Activated CD8-positive, alpha-beta memory T cell treated with anti-CD3 and anti-CD28 coated beads, Interleukin-2, amount 50 U/mL, for 48 hours (primary cell): ENCODE measurements around the gene PDAP1.
A peak's percentile ranks its signal among the peaks of the same experiment; 100 is the strongest.
"Not testable (repeated sequence)": the region's sequence is repeated elsewhere in the genome, so short reads cannot be mapped to it uniquely, and the experiment has no call there.

Experiments
- DNase-seq: peaks from one replicate; pipeline ENCODE4 v3.0.0-alpha.2; 2020

Gene PDAP1

DNA sequence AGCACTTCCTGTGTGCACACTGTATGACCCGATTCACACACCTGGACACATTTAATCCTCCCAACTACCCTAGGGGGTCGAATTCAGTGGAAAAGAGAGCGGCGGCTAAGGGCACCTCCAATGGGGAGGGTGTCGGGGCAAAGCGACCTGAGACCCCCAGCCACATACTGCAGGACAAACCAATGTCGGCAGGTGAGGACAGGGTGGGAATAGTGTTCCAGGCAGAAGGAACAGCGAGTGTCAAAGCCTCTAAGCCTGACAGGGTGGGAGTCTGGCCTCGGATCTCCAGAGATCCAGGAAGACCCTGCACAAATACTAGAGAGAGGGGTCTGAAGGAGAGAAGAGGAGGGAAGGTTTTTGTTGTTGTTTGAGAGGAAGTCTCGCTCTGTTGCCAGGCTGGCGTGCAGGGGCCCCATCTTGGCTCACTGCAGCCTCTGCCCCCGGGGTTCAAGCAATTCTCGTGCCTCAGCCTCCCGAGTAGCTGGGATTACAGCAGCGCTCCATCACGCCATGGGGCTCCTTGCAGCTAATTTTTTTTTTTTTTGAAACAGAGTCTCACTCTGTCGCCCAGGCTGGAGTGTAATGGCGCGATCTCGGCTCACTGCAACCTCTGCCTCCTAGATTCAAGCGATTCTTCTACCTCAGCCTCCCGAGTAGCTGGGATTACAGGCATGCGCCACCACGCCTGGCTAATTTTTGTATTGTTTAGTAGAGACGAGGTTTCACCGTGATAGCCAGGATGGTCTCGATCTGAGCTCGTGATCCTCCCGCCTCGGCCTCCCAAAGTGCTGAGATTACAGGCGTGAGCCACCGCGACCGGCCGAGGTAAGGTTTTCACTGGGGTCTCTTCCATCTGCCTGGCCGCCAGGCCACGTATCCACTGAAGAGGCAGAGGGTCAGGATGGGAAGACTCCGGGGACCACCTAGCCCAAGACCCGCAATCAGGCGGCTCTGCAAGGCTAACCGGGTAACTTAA, 35.0 kb downstream of the PDAP1 start:
- DNase-seq: no peak

DNA sequence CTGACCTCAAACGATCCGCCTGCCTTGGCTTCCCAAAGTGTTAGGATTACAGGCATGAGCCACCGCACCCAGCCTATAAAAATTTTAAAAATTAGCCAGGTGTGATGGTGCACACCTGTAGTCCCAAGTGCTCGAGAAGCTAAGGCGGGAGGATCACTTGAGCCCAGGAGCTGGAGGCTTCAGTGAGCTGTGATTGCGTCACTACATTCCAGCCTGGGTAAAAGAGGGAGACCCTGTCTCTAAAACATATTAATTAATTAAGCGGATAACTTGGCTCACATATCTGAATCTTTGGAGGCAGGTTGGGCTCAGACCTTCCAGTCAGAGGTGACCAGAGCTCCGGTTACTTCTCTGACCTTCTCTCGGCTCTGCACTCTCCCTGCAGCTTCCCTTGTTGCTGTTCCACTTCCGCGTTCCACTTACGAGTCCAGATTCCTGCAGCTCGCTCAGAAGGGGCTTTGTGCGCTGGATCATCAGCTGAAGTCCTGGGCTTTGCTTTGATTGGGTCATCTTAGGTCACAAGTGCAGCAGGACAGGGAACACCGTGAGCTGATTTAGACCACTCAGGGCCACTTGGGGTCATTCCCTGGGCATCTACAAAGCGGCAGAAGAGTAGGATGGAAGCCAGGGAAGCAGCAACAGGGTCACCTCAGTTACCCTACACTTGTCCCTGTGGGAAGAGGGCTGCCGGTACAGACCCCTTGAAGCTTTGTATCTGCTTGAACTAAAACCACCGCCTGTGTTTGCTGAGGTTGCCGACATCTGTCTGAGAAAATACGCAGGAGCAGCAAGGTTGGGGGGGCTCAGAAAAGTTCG, 35.9 kb downstream of the PDAP1 start:
- DNase-seq: no peak

DNA sequence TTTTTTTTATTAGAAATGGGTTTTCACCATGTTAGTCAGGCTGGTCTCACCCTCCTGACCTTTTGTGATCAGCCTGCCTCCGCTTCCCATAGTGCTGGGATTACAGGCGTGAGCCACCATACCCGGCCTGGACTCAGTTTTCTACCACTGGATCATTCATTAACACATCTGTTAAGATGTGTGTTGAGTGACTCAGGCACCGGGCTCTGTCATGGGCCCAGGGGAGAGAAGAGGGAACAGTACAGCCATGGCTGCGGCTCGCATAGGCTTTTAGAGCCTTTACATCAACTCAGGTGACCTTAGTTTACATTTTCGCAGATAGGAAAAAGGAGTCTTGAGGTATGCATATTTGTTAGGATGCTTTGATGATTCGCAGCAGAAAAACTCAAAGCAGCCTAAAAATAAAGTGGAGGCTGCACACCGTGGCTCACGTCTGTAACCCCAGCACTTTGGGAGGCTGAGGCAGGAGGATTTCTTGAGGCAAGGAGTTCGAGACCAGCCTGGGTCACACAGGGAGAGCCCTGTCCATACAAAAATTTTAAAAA, 36.9 kb downstream of the PDAP1 start:
- DNase-seq: no peak

DNA sequence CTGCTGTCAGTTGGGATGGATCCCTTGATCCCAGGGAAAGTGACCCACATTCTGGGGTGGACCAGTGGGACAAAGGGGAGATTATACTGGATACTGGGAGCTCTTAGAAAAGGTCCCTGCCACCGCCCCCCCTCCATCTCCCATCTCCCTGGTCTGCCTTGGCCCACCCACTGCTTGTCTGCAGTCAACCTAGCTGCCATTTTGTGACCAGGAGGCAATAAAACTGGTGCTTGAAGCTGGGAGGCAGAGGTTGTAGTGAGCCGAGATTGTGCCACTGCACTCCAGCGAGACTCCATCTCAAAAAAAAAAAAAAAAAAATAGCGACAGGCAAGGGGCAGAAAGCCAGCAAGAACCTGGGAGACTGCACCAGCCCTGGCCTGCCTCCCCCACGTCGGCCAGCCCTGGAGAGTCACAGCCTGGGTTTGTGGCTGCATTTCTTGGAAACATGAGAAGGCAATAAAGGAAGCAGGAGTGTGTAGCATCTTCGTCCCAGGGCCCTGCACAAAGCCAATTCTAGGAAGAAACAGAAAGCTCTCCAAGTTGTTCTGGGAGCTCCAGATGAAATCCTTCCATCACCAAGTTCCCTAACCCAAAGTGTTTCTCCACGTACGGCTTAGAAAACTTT, 38.5 kb downstream of the PDAP1 start:
- DNase-seq: no peak

DNA sequence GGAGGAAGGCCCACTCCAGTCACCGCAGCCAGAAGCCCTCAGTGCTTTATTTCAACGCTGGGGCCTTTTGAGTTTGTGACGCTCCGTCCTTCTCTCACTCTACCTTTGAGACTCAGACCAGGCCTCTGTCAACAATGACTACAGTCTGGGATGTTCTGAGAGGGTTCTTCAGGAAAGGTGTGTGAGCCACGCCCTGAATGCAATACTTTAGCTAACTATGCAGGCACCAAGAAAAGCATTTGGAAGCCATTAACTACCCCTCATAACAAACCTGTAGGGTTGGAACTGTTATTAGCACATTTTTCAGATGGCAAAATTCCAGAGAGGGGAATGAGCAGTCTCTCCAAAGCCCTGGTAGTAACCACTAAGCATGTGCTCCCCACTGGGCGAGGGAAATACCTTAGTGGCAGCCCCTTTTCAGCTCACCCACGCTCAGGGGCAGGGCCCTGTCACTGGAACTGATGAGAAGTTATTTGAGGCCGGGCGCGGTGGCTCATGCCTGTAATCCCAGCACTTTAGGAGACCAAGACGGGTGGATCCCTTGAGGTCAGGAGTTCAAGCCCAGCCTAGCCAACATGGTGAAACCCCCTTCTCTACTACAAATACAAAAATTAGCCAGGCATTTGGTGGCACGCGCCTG, 39.5 kb downstream of the PDAP1 start:
- no peak for DNase-seq

DNA sequence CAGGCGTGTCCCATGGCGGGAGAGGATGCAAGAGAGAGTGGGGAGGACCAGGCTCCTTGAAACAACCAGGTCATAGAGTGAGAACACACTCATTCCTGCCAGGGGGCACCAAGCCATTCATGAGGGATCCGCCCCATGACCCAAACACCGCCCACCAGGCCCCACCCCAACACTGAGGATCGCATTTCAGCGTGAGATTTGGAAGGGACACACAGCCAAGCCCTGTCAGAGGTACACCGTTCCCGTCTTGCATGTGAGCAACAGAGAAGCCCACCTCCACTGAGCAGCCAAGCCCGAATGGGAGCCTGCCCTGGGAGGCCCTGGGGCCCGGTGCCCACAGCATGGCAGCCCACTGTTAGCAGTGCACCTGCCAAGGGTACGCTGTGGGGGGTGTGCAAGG, 41.8 kb downstream of the PDAP1 start:
- no peak for DNase-seq

DNA sequence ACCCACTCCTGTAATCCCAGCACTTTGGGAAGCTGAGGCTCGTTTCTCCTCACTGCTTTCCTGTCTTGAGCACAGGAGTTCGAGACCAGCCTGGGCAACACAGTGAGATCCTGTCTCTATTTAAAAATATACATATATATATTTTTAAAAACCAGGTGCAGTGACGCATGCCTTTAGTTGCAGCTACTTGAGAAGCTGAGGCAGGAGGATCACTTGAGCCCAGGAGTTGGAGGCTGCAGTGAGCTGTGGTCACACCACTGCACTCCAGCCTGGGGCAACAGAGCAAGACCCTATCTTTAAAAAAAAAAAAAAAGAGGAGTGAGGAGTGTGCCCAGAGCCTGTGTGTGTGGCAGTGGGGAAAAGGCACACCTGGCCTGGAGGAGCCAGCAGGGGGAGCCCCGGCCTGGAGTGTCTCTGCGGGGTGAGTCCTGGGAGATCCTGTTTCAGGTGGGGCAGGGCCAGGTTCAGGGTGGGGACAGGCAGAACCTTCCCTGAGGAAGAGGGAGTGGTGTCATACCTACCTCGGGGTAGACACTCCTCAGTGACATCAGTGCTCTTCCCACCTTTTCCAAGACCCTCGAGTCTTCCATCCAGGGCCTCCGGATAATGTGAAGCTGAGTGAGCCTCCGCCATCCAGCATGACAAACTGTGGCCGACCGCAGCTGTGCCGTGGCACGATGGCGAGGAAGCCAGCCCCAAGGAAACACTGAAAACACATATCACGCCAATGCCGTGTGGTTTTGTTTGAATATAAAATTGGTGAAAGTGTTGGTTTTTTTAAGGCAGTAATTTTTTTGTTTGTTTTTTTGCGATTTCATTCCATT, 42.9 kb downstream of the PDAP1 start:
- peak; percentile 74 for DNase-seq

DNA sequence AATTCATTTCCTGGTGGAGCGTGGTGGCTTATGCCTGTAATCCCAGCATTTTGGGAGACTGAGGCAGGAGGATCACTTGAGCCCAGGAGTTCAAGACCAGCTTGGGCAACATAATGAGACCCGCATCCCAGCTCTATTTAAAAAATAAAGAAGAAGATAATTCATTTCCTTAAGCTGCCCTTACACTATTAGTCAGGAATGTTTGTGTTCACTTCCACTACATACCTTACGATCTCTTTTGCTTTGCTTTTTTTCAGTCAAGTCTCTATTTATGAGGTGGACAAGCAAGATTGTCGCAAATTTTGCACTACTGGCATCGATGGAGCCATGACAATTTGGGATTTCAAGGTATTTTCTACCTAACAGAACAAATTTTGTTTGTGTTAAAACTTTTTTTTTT, 45.1 kb downstream of the PDAP1 start:
- no peak for DNase-seq

DNA sequence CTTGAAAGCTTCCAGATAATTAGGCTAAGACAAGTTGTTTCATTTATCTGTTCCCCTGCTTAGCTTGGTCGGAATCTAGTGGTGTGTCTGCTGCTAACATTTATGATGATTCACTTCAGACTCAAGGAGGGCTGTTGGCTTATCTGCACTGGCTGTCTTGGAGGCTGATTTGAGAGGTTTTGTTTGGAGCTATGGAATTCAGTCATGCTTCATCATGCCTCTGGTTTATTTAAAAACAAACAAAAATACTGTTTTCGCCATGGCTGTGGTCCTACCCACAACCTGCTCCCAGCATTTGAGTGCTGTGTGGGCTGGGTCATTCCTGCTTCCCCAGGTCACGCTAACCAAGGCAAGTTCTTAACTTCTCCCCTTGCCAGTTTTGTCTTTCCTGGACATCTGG, 45.6 kb downstream of the PDAP1 start:
- no peak for DNase-seq

DNA sequence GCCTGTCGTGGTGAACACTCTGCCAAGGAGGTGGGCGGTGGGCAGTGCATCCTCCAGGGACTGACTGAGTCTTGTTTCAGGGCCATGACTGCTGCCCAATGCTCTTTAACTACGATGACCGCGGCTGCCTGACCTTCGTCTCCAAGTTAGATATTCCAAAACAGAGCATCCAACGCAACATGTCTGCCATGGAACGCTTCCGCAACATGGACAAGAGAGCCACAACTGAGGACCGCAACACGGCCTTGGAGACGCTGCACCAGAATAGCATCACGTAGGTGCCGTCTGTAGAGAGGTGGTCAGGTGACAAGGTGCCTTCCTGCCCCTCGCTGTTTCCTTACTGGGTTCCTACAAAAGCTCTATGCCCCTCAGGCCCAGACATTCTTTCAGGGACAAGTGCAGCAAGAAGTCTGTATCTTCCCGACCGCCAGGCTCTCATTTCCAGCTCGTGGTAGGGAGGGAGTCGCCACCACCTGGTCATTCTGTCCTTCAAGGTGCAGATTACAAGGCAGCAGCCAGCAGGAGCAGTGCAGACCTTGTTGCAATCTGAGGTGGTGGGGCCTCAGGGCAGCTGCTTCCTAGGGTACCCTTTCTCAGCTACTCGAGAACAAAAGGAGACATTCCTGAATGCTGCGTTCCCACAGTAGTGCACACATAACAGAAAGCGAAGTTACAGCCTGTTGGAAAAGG, 48.8 kb downstream of the PDAP1 start:
- no peak for DNase-seq

DNA sequence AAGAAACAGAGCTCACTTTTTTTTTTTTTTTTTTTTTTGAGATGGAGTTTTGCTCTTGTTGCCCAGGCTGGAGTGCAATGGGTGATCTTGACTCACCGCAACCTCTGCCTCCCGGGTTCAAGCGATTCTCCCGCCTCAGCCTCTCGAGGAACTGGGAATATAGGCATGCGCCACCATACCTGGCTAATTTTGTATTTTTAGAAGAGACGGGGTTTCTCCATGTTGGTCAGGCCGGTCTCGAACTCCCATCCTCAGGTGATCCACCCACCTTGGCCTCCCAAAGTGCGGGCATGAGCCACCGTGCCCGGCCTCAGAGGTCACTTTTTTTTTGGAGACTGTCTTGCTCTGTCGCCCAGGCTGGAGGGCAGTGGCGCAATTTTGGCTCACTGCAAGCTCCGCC, 49.9 kb downstream of the PDAP1 start:
- DNase-seq: not testable (repeated sequence)

DNA sequence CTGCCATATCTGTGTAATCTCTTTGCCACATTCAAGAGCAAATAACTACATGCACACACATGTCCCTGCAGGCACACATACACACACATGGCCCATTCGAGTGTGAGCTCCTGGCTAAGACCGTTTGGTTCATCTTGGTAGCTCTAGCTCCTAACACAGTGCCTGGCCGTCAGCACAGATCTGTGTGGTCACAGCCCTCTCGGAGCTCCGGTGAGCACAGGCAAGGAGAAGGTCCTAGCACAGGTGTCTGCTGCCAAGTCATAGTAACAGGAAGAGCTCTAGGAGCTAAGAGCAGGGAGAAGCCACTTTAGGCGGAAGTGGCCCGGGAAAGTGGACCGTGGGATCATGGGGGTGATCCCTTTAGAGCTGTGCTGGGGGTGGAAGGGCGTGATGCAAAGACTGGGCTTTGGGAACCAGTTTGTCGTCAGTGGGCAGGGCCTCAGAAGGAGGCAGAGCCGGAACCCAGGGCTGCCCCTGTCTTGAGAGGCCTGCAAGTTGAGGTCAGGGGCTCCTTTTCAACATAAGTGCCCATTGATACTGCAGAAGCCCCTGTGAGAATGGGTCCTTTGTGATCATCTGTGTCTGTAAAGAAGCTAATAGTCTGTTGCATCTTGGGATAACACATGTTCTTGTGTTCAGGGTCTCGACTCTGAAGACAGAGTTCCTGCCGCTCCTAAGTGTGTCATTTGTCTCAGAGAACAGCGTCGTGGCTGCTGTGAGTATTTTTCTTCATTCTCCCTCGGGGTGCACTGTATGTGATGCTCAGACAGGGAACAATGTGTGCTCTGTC, 50.5 kb downstream of the PDAP1 start:
- peak; percentile 30 for DNase-seq

DNA sequence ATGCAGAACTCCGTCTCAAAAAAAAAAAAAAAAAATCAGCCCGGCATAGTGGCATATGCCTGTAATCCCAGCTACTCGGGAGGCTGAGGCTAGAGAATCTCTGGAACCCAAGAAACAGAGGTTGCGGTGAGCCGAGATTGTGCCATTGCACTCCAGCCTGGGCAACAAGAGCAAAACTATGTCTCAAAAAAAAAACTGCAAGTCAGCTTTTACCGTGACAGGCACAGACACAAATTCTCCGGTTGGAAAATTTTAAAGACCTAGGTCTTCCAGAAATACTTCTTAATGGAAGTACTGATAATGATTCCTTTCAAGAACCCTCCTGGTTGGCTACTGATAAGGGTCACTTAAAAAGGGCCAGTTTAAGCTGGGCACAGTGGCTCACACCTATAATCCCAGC, 53.3 kb downstream of the PDAP1 start:
- peak; percentile 2 for DNase-seq

DNA sequence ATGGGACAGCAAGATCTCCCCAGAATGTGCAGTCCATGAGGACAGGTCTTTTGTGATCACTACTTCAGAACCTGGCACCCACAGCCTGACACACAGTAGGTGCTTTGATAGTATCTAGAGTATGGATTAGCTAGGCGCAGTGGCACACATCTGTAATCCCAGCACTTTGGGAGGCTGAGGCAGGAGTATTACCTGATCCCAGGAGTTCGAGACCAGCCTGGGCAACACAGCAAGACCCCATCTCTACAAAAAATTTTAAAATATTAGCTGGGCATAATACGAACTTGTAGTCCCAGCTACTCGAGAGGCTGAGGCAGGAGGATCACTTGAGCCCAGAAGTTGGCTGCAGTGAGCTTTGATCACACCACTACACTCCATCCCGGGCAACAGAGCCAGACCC, 56.1 kb downstream of the PDAP1 start:
- DNase-seq: peak; percentile 23

DNA sequence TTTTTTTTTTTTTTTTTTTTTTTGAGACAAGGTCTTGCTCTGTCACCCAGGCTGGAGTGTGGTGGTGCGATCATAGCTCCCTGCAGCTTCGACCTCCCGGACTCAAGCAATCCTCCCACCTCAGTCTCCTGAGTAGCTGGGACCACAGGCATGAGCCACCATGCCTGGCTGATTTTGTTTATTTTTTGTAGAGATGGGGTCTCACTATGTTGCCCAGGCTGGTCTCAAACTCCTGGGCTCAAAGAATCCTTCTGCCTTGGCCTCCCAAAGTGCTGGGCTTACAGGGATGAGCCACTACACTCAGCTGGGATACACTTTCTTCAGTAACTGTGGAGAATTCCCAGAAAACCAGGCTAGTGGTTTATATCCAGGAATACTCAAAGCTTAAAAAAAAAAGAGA, 57.8 kb downstream of the PDAP1 start:
- peak; percentile 13 for DNase-seq
